ENCODE measurements around the gene IFNA5. TPM values are rescaled to one million over a fixed set of nuclear protein-coding genes. Genes with fewer than 3 reads are reported as not detected.

The IFNA5 gene
- total RNA-seq, 1 donor from 2014 or later, result not detected

- TF ChIP-seq CTCF (conservative IDR thresholded peaks at IDR 0.05; ENCODE audit: low read depth, low read length), result no peak
- H3K4me3 ChIP-seq (ENCODE audit: low read depth, low read length), result no peak overlapping the region
- no peak for DNase-seq (ENCODE audit: low read depth)
These were observed 10.1 kb downstream of the IFNA5 start for GRCh38 chr9:21294904-21295538.

- DNase-seq (ENCODE audit: low read depth), result peak; percentile 89
- no peak for TF ChIP-seq CTCF (conservative IDR thresholded peaks at IDR 0.05; ENCODE audit: low read depth, low read length)
These were observed 10.7 kb downstream of the IFNA5 start for GRCh38 chr9:21294364-21294774.

GRCh38 chr9:21289848-21290247 is 15.3 kb downstream of the IFNA5 start:
- DNase-seq (ENCODE audit: low read depth), result no peak
- no peak overlapping the region for H3K4me3 ChIP-seq (ENCODE audit: low read depth, low read length)
- TF ChIP-seq CTCF (conservative IDR thresholded peaks at IDR 0.05; ENCODE audit: low read depth, low read length), result no peak

More at GRCh38 chr9:21294364-21294774, 10.7 kb downstream of the IFNA5 start:
- H3K4me3 ChIP-seq (ENCODE audit: low read depth, low read length), result no peak overlapping the region

- no peak overlapping the region for H3K4me3 ChIP-seq (ENCODE audit: low read depth, low read length)
- no peak for DNase-seq (ENCODE audit: low read depth)
- no peak for TF ChIP-seq CTCF (conservative IDR thresholded peaks at IDR 0.05; ENCODE audit: low read depth, low read length)
These were observed 17.8 kb downstream of the IFNA5 start for GRCh38 chr9:21287280-21287679.

- no peak overlapping the region for H3K4me3 ChIP-seq (ENCODE audit: low read depth, low read length)
- no peak for DNase-seq (ENCODE audit: low read depth)
- no peak for TF ChIP-seq CTCF (conservative IDR thresholded peaks at IDR 0.05; ENCODE audit: low read depth, low read length)
These were observed 18.5 kb downstream of the IFNA5 start for GRCh38 chr9:21286659-21287058.

GRCh38 chr9:21286099-21286498 is 19.0 kb downstream of the IFNA5 start:
- no peak overlapping the region for H3K4me3 ChIP-seq (ENCODE audit: low read depth, low read length)
- no peak for DNase-seq (ENCODE audit: low read depth)
- no peak for TF ChIP-seq CTCF (conservative IDR thresholded peaks at IDR 0.05; ENCODE audit: low read depth, low read length)

GRCh38 chr9:21281275-21281674 is 23.8 kb downstream of the IFNA5 start:
- DNase-seq (ENCODE audit: low read depth), result no peak
- no peak for TF ChIP-seq CTCF (conservative IDR thresholded peaks at IDR 0.05; ENCODE audit: low read depth, low read length)
- H3K4me3 ChIP-seq (ENCODE audit: low read depth, low read length), result no peak overlapping the region
